IPS-18a (cell line): Measurements from ENCODE around the gene DNAJC19.
"Not testable (repeated sequence)": the region's sequence is repeated elsewhere in the genome, so short reads cannot be mapped to it uniquely, and the experiment has no call there.

Experiments
- H3K27ac ChIP-seq: one replicate; pipeline ENCODE4 v1.5.1; 2013; ENCODE audit warnings: low read length
- H3K27me3 ChIP-seq: one replicate; pipeline ENCODE4 v1.6.1; 2013; ENCODE audit warnings: mild to moderate bottlenecking, low read length; ENCODE audit not compliant: control insufficient read depth, insufficient read depth
- H3K36me3 ChIP-seq: one replicate; pipeline ENCODE4 v1.6.1; 2013; ENCODE audit warnings: low read depth, low read length; ENCODE audit not compliant: control insufficient read depth
- H3K4me1 ChIP-seq: one replicate; pipeline ENCODE4 v1.6.1; 2013; ENCODE audit warnings: low read depth, low read length; ENCODE audit not compliant: control insufficient read depth
- H3K4me3 ChIP-seq: one replicate; pipeline ENCODE4 v1.5.1; 2013; ENCODE audit warnings: low read length
- H3K9ac ChIP-seq: one replicate; pipeline ENCODE4 v1.6.1; 2013; ENCODE audit warnings: mild to moderate bottlenecking, low read length, moderate library complexity
- H3K9me3 ChIP-seq: one replicate; pipeline ENCODE4 v1.6.1; 2013; ENCODE audit warnings: low read depth, low read length; ENCODE audit not compliant: control insufficient read depth

The DNAJC19 gene

GRCh38 chr3:180987344-180987743, 2.2 kb downstream of the DNAJC19 start:
- Histone ChIP-seq H3K36me3 (peaks cover 25% of the 10 kb centered on the region), H3K9ac (no peak overlapping the region), H3K9me3 (no peaks in the 10 kb centered on the region), H3K4me1 (no peaks in the 10 kb centered on the region), H3K4me3 (no peak overlapping the region), H3K27ac (no peak overlapping the region), H3K27me3 (no peaks in the 10 kb centered on the region)

GRCh38 chr3:180986366-180986765, 3.2 kb downstream of the DNAJC19 start:
- H3K27me3 ChIP-seq, H3K9ac ChIP-seq: not testable (repeated sequence)
- H3K36me3 ChIP-seq, result peaks cover 25% of the 10 kb centered on the region

GRCh38 chr3:180983136-180983535, 6.4 kb downstream of the DNAJC19 start:
- no peak overlapping the region for H3K27ac ChIP-seq

More at GRCh38 chr3:180986366-180986765, 3.2 kb downstream of the DNAJC19 start:
- not testable (repeated sequence) for H3K9me3 ChIP-seq, H3K4me3 ChIP-seq, H3K4me1 ChIP-seq, H3K27ac ChIP-seq

GRCh38 chr3:180981912-180982311, 7.6 kb downstream of the DNAJC19 start:
- H3K4me3 ChIP-seq, result no peak overlapping the region
- no peaks in the 10 kb centered on the region for H3K4me1 ChIP-seq
- H3K27me3 ChIP-seq, result no peaks in the 10 kb centered on the region
- H3K36me3 ChIP-seq, result peaks cover 36% of the 10 kb centered on the region
- H3K27ac ChIP-seq, result no peak overlapping the region
- H3K9ac ChIP-seq, result no peak overlapping the region
- no peaks in the 10 kb centered on the region for H3K9me3 ChIP-seq

More at GRCh38 chr3:180983136-180983535, 6.4 kb downstream of the DNAJC19 start:
- Histone ChIP-seq H3K36me3 (peaks cover 37% of the 10 kb centered on the region), H3K27me3 (no peaks in the 10 kb centered on the region), H3K4me3 (no peak overlapping the region), H3K9ac (no peak overlapping the region), H3K4me1 (no peaks in the 10 kb centered on the region), H3K9me3 (no peaks in the 10 kb centered on the region)

GRCh38 chr3:180980611-180981010, 8.9 kb downstream of the DNAJC19 start:
- Histone ChIP-seq H3K36me3 (peaks cover 44% of the 10 kb centered on the region), H3K9me3 (no peaks in the 10 kb centered on the region), H3K9ac (no peak overlapping the region), H3K27ac (no peak overlapping the region), H3K27me3 (no peaks in the 10 kb centered on the region), H3K4me3 (no peak overlapping the region), H3K4me1 (no peaks in the 10 kb centered on the region)

- no peaks in the 10 kb centered on the region for H3K4me1 ChIP-seq
- peaks cover 46% of the 10 kb centered on the region for H3K36me3 ChIP-seq
- H3K9me3 ChIP-seq, result no peaks in the 10 kb centered on the region
- no peak overlapping the region for H3K4me3 ChIP-seq
- no peak overlapping the region for H3K9ac ChIP-seq
- H3K27me3 ChIP-seq, result no peaks in the 10 kb centered on the region
- H3K27ac ChIP-seq, result no peak overlapping the region
Measured at GRCh38 chr3:180979961-180980360, 9.6 kb downstream of the DNAJC19 start.

GRCh38 chr3:180977498-180977897, 12.0 kb downstream of the DNAJC19 start:
- Histone ChIP-seq H3K9ac (no peak overlapping the region), H3K27me3 (no peaks in the 10 kb centered on the region), H3K4me3 (no peak overlapping the region), H3K4me1 (no peaks in the 10 kb centered on the region), H3K27ac (no peak overlapping the region), H3K9me3 (no peaks in the 10 kb centered on the region), H3K36me3 (peaks cover 58% of the 10 kb centered on the region)

- Histone ChIP-seq H3K4me3 (no peak overlapping the region), H3K36me3 (peaks cover 82% of the 10 kb centered on the region), H3K27ac (no peak overlapping the region), H3K9ac (no peak overlapping the region), H3K27me3 (no peaks in the 10 kb centered on the region), H3K9me3 (no peaks in the 10 kb centered on the region), H3K4me1 (no peaks in the 10 kb centered on the region)
Measured at GRCh38 chr3:180974286-180974685, 15.2 kb downstream of the DNAJC19 start.

GRCh38 chr3:180973543-180973942, 16.0 kb downstream of the DNAJC19 start:
- H3K9me3 ChIP-seq, result no peaks in the 10 kb centered on the region
- no peaks in the 10 kb centered on the region for H3K27me3 ChIP-seq
- H3K4me1 ChIP-seq, result no peaks in the 10 kb centered on the region
- H3K27ac ChIP-seq, result no peak overlapping the region
- no peak overlapping the region for H3K4me3 ChIP-seq
- peaks cover 85% of the 10 kb centered on the region for H3K36me3 ChIP-seq
- no peak overlapping the region for H3K9ac ChIP-seq

GRCh38 chr3:180970931-180971330, 18.6 kb downstream of the DNAJC19 start:
- Histone ChIP-seq H3K4me3 (no peak overlapping the region), H3K27ac (no peak overlapping the region), H3K4me1 (no peaks in the 10 kb centered on the region), H3K27me3 (no peaks in the 10 kb centered on the region), H3K9me3 (no peaks in the 10 kb centered on the region), H3K9ac (no peak overlapping the region), H3K36me3 (peaks cover 88% of the 10 kb centered on the region)

- Histone ChIP-seq H3K4me3 (no peak overlapping the region), H3K4me1 (no peaks in the 10 kb centered on the region), H3K9ac (no peak overlapping the region), H3K36me3 (peaks cover 94% of the 10 kb centered on the region), H3K9me3 (no peaks in the 10 kb centered on the region), H3K27ac (no peak overlapping the region), H3K27me3 (no peaks in the 10 kb centered on the region)
Measured at GRCh38 chr3:180962530-180962929, 27.0 kb downstream of the DNAJC19 start.

GRCh38 chr3:180961552-180961951, 28.0 kb downstream of the DNAJC19 start:
- H3K27ac ChIP-seq, result no peak overlapping the region
- H3K9me3 ChIP-seq, result no peaks in the 10 kb centered on the region
- peaks cover 95% of the 10 kb centered on the region for H3K36me3 ChIP-seq
- H3K4me1 ChIP-seq, result no peaks in the 10 kb centered on the region
- no peaks in the 10 kb centered on the region for H3K27me3 ChIP-seq
- H3K9ac ChIP-seq, result no peak overlapping the region
- H3K4me3 ChIP-seq, result no peak overlapping the region
